ENCODE data around the gene ZGPAT.

GRCh38 chr20:63785691-63786131, 77.9 kb downstream of the ZGPAT start:
- TF ChIP-seq CTCF (conservative IDR thresholded peaks at IDR 0.05; ENCODE audit: low read length) (no peak), EZH2phosphoT487 (IDR thresholded peaks at IDR 0.05; ENCODE audit: borderline replicate concordance) (no peak)
